ENCODE data around the gene BCL10.

DNA sequence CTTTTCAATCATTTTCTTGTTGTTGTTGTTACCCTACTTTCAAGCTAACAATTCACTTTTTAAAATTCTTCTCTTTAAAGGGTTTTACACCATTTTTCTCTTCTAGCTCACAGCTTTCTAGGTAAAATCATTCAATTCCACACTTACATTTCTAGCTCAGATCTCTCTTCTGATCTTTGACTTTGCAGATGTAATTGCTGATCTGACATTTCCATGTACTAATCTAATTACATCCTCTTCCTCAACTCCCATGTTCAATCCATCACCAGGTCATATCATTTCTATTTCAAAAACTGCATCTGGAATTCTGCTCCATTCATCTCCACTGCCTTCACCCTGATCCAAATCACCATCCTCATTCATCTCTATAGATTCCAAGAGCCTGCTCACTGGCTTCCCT is 3.0 kb downstream of the BCL10 start:
- TF ChIP-seq, protein P1, sequence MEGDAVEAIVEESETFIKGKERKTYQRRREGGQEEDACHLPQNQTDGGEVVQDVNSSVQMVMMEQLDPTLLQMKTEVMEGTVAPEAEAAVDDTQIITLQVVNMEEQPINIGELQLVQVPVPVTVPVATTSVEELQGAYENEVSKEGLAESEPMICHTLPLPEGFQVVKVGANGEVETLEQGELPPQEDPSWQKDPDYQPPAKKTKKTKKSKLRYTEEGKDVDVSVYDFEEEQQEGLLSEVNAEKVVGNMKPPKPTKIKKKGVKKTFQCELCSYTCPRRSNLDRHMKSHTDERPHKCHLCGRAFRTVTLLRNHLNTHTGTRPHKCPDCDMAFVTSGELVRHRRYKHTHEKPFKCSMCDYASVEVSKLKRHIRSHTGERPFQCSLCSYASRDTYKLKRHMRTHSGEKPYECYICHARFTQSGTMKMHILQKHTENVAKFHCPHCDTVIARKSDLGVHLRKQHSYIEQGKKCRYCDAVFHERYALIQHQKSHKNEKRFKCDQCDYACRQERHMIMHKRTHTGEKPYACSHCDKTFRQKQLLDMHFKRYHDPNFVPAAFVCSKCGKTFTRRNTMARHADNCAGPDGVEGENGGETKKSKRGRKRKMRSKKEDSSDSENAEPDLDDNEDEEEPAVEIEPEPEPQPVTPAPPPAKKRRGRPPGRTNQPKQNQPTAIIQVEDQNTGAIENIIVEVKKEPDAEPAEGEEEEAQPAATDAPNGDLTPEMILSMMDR (conservative IDR thresholded peaks at IDR 0.05): no peak
- no peak for TF ChIP-seq EZH2 (IDR thresholded peaks at IDR 0.05; ENCODE audit: low read depth)
